Stimulated activated CD4-positive, alpha-beta T cell treated with anti-CD3 and anti-CD28 coated beads, TNF-alpha, amount 100 ng/mL, for 24 hours (primary cell): Measurements from ENCODE around the gene DYTN.

Source experiments
- DNase-seq, 3 experiments: peaks; one replicate each; pipeline ENCODE4 v3.0.0-alpha.2; 2020; ENCODE audit warnings: low read depth in 3 of 3

DYTN gene

GRCh38 chr2:206616151-206616550, 102.0 kb downstream of the DYTN start:
- no peak for DNase-seq

- DNase-seq: no peak
These were observed 102.6 kb downstream of the DYTN start for GRCh38 chr2:206615417-206616089.

GRCh38 chr2:206614811-206615210, 103.4 kb downstream of the DYTN start:
- DNase-seq: no peak

GRCh38 chr2:206611736-206612135, 106.5 kb downstream of the DYTN start:
- DNase-seq: no peak

- no peak for DNase-seq
These were observed 107.0 kb downstream of the DYTN start for GRCh38 chr2:206611191-206611590.

- DNase-seq: no peak
These were observed 107.7 kb downstream of the DYTN start for GRCh38 chr2:206610451-206610850.

GRCh38 chr2:206603243-206603642, 115.0 kb downstream of the DYTN start:
- no peak for DNase-seq
